HCT116 (cell line): ENCODE data around the gene ABHD16A.

Source experiments
- CEBPB ChIP-seq: IDR thresholded peaks from 2 replicates; pipeline ENCODE4 v1.6.1; 2012; ENCODE audit warnings: low read depth
- EZH2 ChIP-seq: fragments of 200-600 bp; sonication (generic); IDR thresholded peaks from 2 replicates; pipeline ENCODE4 v1.6.1; 2017; ENCODE audit warnings: antibody characterized with exemption, mixed run types
- EZH2phosphoT487 ChIP-seq: fragments of 200-600 bp; IDR thresholded peaks from 2 replicates; pipeline ENCODE4 v1.6.1; 2018; ENCODE audit warnings: antibody characterized with exemption, borderline replicate concordance
- MAX ChIP-seq: IDR thresholded peaks from 2 replicates; pipeline ENCODE4 v1.6.1; 2012
- POLR2A ChIP-seq: IDR thresholded peaks from 2 replicates; pipeline ENCODE4 v1.7.0; 2011; ENCODE audit warnings: borderline replicate concordance; ENCODE audit not compliant: insufficient read depth, insufficient read length; ENCODE audit errors: extremely low read depth
- POLR2AphosphoS5 ChIP-seq: IDR thresholded peaks from 2 replicates; pipeline ENCODE4 v1.6.1; 2011; ENCODE audit warnings: mild to moderate bottlenecking, low read depth, low read length, moderate library complexity
- YY1 ChIP-seq: IDR thresholded peaks from 2 replicates; pipeline ENCODE4 v1.6.1; 2011; ENCODE audit warnings: low read length, low read depth, moderate library complexity, mild to moderate bottlenecking; ENCODE audit not compliant: insufficient replicate concordance; ENCODE audit errors: extremely low read depth
- TF ChIP-seq, protein P1 (sequence below): IDR thresholded peaks from 2 replicates; pipeline ENCODE4 v1.6.1; 2012; ENCODE audit warnings: low read depth
- TF ChIP-seq, protein P2 (sequence below), 3 experiments: fragments of 200-600 bp in 1 of 3; sonication (generic) in 1 of 3; IDR thresholded peaks in 2 of 3; conservative IDR thresholded peaks in 1 of 3; 2 replicates each; pipeline ENCODE4 v1.5.1; 2012 to 2017; ENCODE audit warnings: low read depth in 2 of 3, low read length in 2 of 3, antibody characterized with exemption in 1 of 3, borderline replicate concordance in 1 of 3, control low read depth in 1 of 3, mild to moderate bottlenecking in 1 of 3, mixed read lengths in 1 of 3, mixed run types in 1 of 3, moderate library complexity in 1 of 3; ENCODE audit not compliant: insufficient read depth in 1 of 3

- TF ChIP-seq, protein P1, sequence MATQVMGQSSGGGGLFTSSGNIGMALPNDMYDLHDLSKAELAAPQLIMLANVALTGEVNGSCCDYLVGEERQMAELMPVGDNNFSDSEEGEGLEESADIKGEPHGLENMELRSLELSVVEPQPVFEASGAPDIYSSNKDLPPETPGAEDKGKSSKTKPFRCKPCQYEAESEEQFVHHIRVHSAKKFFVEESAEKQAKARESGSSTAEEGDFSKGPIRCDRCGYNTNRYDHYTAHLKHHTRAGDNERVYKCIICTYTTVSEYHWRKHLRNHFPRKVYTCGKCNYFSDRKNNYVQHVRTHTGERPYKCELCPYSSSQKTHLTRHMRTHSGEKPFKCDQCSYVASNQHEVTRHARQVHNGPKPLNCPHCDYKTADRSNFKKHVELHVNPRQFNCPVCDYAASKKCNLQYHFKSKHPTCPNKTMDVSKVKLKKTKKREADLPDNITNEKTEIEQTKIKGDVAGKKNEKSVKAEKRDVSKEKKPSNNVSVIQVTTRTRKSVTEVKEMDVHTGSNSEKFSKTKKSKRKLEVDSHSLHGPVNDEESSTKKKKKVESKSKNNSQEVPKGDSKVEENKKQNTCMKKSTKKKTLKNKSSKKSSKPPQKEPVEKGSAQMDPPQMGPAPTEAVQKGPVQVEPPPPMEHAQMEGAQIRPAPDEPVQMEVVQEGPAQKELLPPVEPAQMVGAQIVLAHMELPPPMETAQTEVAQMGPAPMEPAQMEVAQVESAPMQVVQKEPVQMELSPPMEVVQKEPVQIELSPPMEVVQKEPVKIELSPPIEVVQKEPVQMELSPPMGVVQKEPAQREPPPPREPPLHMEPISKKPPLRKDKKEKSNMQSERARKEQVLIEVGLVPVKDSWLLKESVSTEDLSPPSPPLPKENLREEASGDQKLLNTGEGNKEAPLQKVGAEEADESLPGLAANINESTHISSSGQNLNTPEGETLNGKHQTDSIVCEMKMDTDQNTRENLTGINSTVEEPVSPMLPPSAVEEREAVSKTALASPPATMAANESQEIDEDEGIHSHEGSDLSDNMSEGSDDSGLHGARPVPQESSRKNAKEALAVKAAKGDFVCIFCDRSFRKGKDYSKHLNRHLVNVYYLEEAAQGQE: no peak
- TF ChIP-seq, protein P2, sequence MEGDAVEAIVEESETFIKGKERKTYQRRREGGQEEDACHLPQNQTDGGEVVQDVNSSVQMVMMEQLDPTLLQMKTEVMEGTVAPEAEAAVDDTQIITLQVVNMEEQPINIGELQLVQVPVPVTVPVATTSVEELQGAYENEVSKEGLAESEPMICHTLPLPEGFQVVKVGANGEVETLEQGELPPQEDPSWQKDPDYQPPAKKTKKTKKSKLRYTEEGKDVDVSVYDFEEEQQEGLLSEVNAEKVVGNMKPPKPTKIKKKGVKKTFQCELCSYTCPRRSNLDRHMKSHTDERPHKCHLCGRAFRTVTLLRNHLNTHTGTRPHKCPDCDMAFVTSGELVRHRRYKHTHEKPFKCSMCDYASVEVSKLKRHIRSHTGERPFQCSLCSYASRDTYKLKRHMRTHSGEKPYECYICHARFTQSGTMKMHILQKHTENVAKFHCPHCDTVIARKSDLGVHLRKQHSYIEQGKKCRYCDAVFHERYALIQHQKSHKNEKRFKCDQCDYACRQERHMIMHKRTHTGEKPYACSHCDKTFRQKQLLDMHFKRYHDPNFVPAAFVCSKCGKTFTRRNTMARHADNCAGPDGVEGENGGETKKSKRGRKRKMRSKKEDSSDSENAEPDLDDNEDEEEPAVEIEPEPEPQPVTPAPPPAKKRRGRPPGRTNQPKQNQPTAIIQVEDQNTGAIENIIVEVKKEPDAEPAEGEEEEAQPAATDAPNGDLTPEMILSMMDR (IDR thresholded peaks at IDR 0.05 in 2 of 3, conservative IDR thresholded peaks at IDR 0.05 in 1 of 3; ENCODE audit: borderline replicate concordance in 1 of 3, insufficient read depth in 1 of 3, low read depth in 2 of 3, low read length in 2 of 3): peak in 2 of 3 experiments; percentile 13 to 40; a peak in 2 of 6 replicates
- TF ChIP-seq MAX (no peak; the same call in 1 of the 2 replicates), CEBPB (no peak), POLR2AphosphoS5 (no peak), EZH2 (no peak), EZH2phosphoT487 (no peak), YY1 (no peak), POLR2A (no peak)
Observed at GRCh38 chr6:31717499-31718222, 14.5 kb upstream of the ABHD16A start.
